Hematopoietic multipotent progenitor cell treated with erythropoietin and hydrocortisone succinate and interleukin-3 and kit ligand, for 8 days (in vitro differentiated cells): ENCODE data around the gene SI.
"Not testable (repeated sequence)": the region's sequence is repeated elsewhere in the genome, so short reads cannot be mapped to it uniquely, and the experiment has no call there.

Source experiments
- DNase-seq: peaks from one replicate; pipeline ENCODE4 v3.0.0-alpha.2; 2015

The SI gene

DNA sequence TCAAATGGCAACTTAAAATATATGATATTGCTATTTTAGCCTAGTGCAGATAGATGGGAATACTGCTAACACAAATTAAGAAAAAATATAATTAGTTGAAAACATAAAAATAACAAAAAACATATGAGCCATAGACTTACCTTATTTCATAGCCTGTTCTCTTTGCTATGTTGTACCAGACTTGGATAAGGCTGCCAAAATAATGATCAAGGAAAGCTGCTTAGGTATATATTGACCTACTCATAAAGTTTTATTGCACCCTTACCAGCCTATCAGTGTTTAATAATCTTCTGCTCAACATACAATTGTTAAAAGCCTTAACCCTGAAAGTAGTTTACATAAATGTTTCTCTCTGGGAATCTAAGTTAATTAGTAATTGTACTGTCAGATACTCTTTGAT lies at the start of gene SI:
Gene SI (minus strand): TSS at position 204 of the 400 bp plus-strand sequence. CDS start 2,484 bp downstream, outside the sequence.
- DNase-seq = no peak

DNA sequence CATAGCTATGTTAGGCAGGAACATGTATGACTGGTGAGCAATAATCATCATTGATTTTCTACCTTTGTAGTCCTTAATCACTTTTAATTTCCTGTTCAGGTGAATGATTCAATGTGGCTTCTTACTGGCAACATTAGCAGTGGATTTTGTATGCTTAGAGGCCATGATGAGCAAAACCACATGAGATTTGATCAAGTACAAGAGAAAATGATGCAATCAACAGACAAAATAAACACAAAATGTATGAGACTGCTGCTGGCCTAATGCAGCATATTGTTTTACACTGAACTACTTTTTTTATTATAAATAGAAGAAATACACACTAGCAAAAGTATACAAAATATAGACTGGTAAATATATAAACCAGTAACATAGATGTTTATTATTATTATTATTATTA lies 47.5 kb upstream of the SI start:
- no peak for DNase-seq

GRCh38 chr3:165111401-165111800 lies 33.1 kb upstream of the SI start:
- DNase-seq = no peak

DNA sequence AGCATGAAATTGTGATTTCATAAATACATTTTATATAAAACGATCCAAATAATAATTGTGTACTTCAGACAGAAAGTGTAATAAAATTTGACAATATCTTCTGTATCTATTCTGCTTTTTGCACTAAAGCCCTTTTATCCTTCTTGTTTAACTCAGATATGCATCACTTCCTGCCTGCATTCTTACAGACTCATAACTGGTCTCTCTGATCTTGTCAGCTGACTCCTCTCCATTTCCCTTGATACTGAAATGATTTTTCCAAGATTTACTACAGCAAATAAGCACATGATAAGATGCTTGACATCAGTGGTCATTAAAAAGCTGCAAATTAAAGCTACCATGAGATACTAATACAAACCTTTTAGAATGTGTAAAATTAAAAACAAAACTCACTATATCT lies 25.3 kb upstream of the SI start:
- no peak for DNase-seq

DNA sequence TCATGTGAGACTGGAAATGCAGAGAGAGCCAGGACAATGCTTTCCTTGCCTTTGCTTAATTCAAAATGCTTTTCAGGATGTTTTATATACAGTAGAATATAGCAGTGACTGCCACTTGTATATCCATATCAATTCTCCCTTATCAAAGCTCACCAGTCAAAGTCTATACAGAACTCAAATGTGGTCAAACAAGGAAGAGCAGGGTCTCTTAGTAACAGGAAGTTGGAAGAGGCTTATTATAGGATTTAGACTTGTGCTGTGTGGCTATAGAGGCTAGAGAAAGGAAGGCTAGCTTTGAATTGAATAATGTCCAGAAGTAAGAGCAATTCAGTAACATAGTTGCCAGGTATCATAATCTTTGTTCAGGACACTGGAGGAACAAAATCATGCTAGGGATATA lies 4.4 kb upstream of the SI start:
- DNase-seq = no peak

GRCh38 chr3:165081183-165081582 lies 2.9 kb upstream of the SI start:
- DNase-seq = no peak

- DNase-seq = no peak
Observed at GRCh38 chr3:165075695-165076094, 2.6 kb downstream of the SI start.

- DNase-seq = no peak
Observed at GRCh38 chr3:165070682-165071081, 7.6 kb downstream of the SI start.

GRCh38 chr3:165056510-165056909 lies 21.8 kb downstream of the SI start:
- DNase-seq = no peak

- no peak for DNase-seq
Observed at GRCh38 chr3:165040186-165040585, 38.1 kb downstream of the SI start.

DNA sequence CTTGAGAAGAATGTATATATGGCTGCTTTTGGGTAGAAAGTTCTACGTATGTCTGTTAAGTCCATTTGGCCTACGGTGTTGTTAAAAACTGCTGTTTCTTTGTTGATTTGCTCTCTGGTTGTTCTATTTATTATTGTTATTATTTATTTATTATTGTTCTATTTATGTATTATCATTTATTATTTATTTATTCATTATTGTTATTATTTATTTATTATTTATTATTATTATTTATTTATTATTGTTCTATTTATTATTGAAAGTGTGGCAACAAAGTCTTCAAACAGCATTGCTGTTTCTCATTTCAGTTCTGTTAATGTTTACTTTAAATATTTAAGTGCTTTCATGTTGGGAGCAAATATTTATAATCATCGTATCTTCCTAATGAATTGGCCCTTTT lies 66.7 kb downstream of the SI start:
- DNase-seq = no peak

DNA sequence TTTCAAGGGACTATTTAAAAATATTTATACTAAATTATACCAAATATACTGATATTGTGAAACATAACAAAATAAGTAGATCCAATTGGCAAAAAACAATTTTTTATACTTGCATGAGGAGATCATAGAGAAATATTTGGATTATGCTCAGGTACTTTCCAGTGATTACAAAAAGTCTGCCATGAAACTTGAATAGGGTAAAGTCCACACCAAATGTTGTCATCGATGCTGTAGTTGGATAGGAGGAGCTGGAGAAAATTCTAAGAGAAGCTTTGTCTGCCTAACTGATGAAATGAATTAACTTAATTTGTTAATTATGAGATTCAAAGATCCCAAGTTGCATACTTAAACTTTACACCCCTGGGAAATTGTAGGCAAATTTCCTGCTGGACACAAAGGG lies 93.3 kb downstream of the SI start:
- DNase-seq = no peak

GRCh38 chr3:164962610-164963009 lies 115.7 kb downstream of the SI start:
- no peak for DNase-seq

DNA sequence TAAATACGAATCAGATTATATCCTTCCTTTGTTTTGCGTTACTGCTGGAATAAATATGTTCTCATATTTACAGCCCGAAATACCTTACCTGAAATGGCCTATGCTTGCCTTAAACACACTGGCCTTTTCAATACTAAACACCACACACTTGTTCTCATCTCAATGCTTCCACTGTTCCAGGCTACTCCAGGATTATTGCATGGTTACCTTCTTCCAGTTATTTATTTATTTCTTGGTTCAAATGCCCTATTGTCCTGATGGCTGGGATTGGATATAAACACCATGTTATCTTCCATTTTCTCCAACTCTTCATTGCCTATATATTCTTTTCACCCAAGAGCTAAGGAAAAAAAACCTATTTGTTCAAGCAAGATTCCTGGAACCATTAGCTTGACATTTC lies 125.3 kb downstream of the SI start:
- DNase-seq = no peak

DNA sequence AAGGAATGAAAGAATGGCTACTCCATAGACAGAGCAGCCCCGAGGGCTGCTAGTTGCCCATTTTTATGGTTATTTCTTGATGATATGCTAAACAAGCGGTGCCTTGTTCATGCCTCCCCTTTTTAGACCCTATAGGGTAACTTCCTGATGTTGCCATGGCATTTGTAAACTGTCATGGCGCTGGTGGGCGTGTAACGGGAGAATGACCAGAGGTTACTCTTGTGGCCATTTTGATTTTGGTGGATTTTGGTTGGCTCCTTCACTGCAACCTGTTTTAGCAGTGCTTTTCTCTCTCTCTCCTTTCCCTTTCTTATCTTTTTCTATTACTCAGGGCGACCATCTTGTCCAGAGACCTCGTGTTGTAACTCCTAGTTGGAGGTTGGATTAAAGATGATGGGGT lies 126.9 kb downstream of the SI start:
- DNase-seq = not testable (repeated sequence)

DNA sequence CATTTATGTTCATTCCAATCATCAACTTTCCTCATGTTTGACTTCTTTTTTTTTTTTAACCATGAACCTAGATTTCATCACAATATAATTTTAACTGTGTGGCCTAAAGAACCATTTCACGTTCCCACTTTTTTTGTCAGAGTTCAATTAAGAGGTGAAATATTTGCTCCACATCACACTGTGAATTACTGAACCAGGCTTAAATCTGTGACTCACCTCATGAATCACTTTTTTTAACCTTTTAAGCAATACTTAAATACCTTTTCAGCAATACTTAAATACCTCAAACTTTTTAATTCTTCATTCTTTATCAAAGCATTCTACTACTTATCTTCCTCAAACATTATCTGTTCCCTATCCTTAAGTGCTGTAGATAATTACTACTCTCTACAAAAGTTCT lies 137.6 kb downstream of the SI start:
- no peak for DNase-seq

- no peak for DNase-seq
Observed at GRCh38 chr3:164929642-164930041, 148.7 kb downstream of the SI start.
